ACHN (cell line): ENCODE results near the gene ANKRD44.
"Not testable (repeated sequence)": the region's sequence is repeated elsewhere in the genome, so short reads cannot be mapped to it uniquely, and the experiment has no call there.

Experiments
- DNase-seq: peaks from one replicate; pipeline ENCODE4 v3.0.0-alpha.2; 2015
- in situ Hi-C: cut with HindIII; loops from 2 replicates; pipeline ENCODE4 v1.10.0; 2017; ENCODE audit warnings: low sequenced_read_pairs, low pct_ligation_motif_present, low pct_unique_long_range_greater_than_20kb

Gene ANKRD44

GRCh38 chr2:197248623-197249022 is 62.0 kb downstream of the ANKRD44 start:
- in situ Hi-C loops, result no loop called here
- DNase-seq, result no peak

- DNase-seq, result no peak
- in situ Hi-C loops, result no loop called here
These were observed 62.6 kb downstream of the ANKRD44 start for GRCh38 chr2:197248001-197248401.

GRCh38 chr2:197247083-197247482 is 63.5 kb downstream of the ANKRD44 start:
- in situ Hi-C loops, result no loop called here
- DNase-seq, result no peak

- no peak for DNase-seq
- in situ Hi-C loops, result no loop called here
These were observed 64.5 kb downstream of the ANKRD44 start for GRCh38 chr2:197245829-197246804.

DNA sequence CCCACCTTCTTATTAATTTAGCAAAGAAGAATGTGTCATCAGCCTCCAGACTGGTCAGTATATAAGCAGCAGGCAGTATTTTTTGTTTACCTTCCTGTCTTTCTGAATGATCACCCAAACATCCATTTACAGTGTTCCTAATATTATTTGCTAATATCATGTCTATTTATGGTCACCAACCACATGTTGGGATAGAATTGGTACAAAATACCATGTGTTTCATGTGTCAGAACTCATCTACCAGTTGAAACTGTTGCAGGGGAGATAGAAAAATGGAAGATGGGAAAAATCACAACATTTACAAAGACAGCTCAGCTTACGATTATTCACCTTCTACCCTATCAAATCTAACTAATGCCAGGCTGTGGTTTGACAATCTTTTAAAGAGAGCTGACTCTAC is 66.2 kb downstream of the ANKRD44 start:
- in situ Hi-C loops, result no loop called here
- DNase-seq, result no peak

- in situ Hi-C loops, result no loop called here
- no peak for DNase-seq
These were observed 67.9 kb downstream of the ANKRD44 start for GRCh38 chr2:197242719-197243118.

GRCh38 chr2:197241596-197241995 is 69.0 kb downstream of the ANKRD44 start:
- DNase-seq, result no peak
- in situ Hi-C loops, result no loop called here

- in situ Hi-C loops, result no loop called here
- no peak for DNase-seq
These were observed 69.4 kb downstream of the ANKRD44 start for GRCh38 chr2:197241153-197241552.

- in situ Hi-C loops, result no loop called here
- no peak for DNase-seq
These were observed 70.0 kb downstream of the ANKRD44 start for GRCh38 chr2:197240421-197241041.

DNA sequence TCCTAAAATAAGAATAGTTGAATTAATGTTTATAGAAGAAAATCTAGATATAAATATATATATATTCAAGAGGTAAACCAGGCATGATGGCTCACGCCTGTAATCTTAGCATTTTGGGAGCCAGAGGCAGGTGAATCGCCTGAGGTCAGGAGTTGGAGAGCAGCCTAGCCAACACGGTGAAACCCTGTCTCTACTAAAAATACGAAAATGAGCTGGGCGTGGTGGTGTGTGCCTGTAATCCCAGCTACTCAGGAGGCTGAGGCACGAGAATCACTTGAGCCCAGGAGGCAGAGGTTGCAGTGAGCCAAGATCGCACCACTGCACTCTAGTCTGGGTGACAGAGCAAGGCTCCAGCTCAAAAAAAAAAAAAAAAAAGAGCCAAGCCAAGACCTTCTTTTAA is 70.6 kb downstream of the ANKRD44 start:
- DNase-seq, in situ Hi-C loops: not testable (repeated sequence)

- in situ Hi-C loops, result no loop called here
These were observed 71.1 kb downstream of the ANKRD44 start for GRCh38 chr2:197239434-197239833.

DNA sequence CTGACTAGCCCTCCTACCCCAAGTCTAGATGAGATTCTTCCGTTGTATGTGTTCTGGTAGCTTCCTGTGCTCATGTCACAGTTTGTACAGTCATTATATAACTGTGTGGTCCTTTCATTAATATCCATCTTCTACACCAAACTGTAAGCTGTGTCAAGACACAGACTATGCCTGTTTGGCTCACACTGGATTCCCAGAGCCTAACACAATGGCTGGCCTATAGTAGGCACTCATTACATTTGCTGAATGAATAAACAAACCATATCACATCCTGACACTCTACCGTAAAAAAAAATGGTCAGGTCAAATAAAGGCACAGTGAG is 72.6 kb downstream of the ANKRD44 start:
- no peak for DNase-seq
- in situ Hi-C loops, result no loop called here

More at GRCh38 chr2:197239434-197239833, 71.1 kb downstream of the ANKRD44 start:
- DNase-seq, result no peak

DNA sequence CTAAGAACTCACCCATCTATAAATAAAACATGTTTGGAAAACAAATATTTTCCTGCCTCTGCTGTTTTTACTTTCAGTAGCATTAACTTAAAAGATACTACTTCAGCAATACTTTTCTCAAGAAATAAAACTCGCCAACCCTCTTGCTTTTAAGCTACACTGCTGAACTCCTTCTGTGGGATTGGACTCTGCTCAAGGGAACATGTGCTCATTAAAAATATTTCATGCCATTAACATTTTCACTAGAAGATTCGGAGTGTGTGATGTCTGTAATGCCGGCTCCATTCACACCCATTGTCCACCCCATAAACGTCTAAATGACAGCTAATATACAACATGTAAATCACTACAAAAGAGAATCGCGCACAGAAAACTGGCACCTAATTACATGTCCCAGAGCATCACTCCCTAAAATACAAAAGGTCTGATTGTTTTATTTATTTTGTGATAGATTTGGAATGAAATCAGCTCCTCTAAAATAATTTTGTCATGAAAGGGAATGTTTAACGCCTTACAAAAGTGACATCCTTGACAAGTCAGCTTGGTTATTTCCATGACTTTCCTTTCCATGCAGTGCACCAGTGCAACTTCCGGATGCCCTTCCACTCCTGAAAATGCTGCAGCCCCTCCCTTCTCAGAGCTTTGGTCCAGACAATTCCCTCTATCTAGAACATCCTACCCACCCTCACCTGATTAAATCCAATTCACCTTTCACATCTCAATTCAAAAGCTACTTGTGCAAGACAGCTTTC is 73.1 kb downstream of the ANKRD44 start:
- in situ Hi-C loops, result no loop called here
- no peak for DNase-seq

DNA sequence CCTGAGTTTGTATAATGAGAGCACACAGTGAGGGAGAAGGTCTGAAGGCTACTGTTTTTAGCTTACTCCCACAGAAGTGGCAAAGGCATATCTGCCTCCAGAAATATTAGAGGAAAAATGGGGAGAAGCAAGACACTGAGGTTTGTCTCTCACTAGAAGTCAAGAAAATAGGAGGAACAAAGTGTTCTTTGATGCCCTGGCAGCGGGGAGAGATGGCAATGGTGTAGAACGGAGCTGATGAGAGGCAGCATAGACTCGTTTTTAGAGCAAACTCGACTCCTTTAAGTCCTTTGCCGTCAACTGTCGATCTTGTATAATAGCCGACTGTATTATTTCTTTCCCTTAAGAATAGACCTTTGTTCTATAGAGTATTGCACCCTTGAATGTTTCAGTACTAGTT is 73.8 kb downstream of the ANKRD44 start:
- in situ Hi-C loops, result no loop called here
- no peak for DNase-seq

GRCh38 chr2:197236159-197236558 is 74.4 kb downstream of the ANKRD44 start:
- in situ Hi-C loops, result no loop called here
- no peak for DNase-seq

DNA sequence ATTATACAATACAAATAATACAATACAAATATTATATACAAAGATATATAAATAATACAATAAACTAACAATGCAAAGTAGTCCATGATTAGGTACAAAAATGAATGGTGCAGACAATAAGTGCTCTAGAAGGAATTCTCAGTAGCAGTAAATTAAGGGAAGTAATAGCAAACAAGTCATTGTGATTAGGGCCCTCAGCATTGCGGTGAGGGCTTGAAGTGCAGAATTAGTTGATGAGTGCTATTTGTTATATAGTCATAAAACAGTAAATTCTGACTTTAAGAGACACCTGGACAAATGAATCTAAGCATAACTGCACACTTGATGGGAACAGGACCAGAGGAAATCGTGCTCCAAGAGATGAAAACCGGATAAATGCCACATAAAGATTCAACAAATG is 74.9 kb downstream of the ANKRD44 start:
- no peak for DNase-seq
- in situ Hi-C loops, result no loop called here

DNA sequence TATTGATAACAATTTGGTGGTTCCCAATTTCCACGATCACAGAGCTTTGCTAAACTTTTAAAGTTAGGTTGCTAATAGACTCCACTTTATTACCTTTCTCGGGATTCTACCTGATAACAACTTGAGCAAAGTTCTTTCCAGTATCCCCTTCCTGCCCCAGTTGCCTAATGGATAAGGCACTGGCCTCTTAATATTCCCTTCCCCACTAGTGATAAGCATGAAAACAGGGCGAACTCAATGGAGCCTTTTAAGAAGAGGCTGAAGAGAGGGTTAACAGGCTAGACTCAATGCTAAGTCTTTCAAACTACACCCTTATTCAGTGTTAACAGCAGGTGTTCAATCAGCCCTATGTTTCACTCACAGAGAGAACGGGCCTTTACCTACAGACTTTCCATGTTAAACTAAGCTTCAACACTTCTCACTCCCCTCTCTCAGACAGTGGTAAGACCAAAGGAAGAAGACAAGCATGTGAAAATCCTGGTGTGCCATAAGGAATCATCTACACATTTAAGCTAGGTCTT is 75.8 kb downstream of the ANKRD44 start:
- in situ Hi-C loops, result no loop called here
- DNase-seq, result no peak

DNA sequence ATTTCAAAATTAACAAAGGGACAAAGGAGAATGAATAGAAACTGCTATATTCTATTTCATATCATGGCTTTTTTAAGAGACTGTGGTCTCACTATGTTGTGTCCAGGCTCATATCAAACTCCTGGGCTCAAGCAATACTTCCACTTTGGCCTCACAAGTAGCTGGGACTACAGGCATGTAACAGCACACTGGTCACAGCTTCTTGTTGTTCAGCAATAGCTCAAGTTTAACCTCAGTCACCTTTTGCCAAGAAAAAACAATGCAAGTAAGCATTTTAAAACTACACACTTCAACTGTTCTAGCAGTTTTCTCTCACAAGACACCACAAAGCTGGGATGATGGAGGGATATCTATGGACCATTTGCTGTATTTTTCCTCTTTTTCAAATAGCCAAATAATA is 77.1 kb downstream of the ANKRD44 start:
- in situ Hi-C loops, result no loop called here
- DNase-seq, result no peak

DNA sequence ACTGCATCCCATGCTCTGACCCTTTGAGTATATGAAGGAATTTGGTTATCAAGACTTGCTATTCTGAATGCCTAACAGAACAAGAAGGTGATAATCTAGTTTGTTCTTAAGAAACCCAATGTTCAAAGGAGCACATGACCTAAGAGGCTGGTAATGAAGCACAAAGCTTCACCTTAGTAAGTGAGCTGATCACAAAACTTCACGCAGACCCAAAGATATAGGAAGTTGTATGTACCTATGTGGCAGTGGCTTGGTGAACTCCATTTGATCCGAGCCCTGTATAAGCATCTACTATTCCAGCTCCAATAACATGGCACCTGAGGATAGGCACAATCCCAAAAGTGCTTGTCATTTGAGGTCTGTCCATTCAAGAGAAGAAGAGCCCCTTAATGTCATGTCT is 78.6 kb downstream of the ANKRD44 start:
- in situ Hi-C loops, result no loop called here
- no peak for DNase-seq
